Measurements from ENCODE around the gene ILKAP.

DNA sequence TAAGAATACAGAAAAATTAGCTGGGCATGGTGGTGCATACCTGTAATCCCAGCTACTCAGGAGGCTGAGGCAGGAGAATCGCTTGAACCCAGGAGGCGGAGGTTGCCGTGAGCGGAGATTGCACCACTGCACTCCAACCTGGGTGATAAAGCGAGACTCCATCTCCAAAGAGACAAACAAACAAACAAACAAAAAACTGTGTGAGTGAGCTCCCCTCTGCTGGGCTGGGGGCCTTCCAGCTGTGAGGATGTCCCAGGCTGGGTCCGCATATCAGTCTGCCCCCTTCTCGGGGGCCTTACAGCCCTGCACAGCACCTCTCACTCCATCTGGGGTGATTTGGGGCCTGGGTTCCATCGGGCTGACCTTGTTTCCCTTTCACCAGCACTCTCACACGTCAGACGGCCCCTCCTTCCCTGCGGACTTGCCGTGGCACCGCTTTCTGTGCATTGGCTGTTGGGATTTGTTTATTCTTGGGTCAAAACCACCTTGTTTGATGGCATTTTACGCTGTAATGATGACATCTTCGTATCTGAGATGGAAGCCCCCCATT, 67.8 kb downstream of the ILKAP start:
- TF ChIP-seq POLR2A (IDR thresholded peaks at IDR 0.05; ENCODE audit: low read depth, low read length) (no peak), TAF1 (IDR thresholded peaks at IDR 0.05; ENCODE audit: borderline replicate concordance, low read depth, low read length) (no peak)

Measured in GM12892 (cell line).